Heart left ventricle (tissue), 16 donors: ENCODE results near the gene TMEM100. TPM values are rescaled to one million over a fixed set of nuclear protein-coding genes. Genes with fewer than 3 reads are reported as not detected.

Source experiments
- ATAC-seq, 4 donors: fragments of 200-7000 bp; cut with Tn5 transposase; one replicate each; pipeline ENCODE4 v1.9.1; 2020 to 2022; ENCODE audit warnings: moderate library complexity in 4 of 4, mild to moderate bottlenecking in 3 of 4, moderate number of reproducible peaks in 1 of 4
- DNase-seq, 5 donors: peaks; one replicate each; pipeline ENCODE4 v3.0.0-alpha.2; 2020
- H3K27ac ChIP-seq, 12 donors: fragments of 200-600 bp; sonication (generic) in 4 of 12; one replicate each; pipeline versions ENCODE4 v1.5.0 to v1.8.0; 2016 to 2022; ENCODE audit warnings: mild to moderate bottlenecking in 2 of 12
- H3K27me3 ChIP-seq, 9 donors: fragments of 200-600 bp; sonication (generic) in 2 of 9; one replicate each; pipeline versions ENCODE4 v1.5.1 to v1.8.0; 2016 to 2022; ENCODE audit warnings: mild to moderate bottlenecking in 3 of 9
- H3K36me3 ChIP-seq, 9 donors: fragments of 200-600 bp; sonication (generic) in 2 of 9; one replicate each; pipeline versions ENCODE4 v1.5.0 to v1.8.0; 2018 to 2022; ENCODE audit warnings: mild to moderate bottlenecking in 2 of 9
- H3K4me1 ChIP-seq, 12 donors: fragments of 200-600 bp; sonication (generic) in 4 of 12; one replicate each; pipeline versions ENCODE4 v1.5.0 to v1.8.0; 2016 to 2022; ENCODE audit warnings: mild to moderate bottlenecking in 3 of 12
- H3K4me3 ChIP-seq, 12 donors: fragments of 200-600 bp; sonication (generic) in 4 of 12; one replicate each; pipeline versions ENCODE4 v1.5.0 to v1.8.0; 2017 to 2022; ENCODE audit warnings: mild to moderate bottlenecking in 9 of 12, moderate library complexity in 4 of 12
- H3K9me3 ChIP-seq, 12 donors: fragments of 200-600 bp; sonication (generic) in 4 of 12; one replicate each; pipeline versions ENCODE4 v1.5.0 to v1.8.0; 2016 to 2022; ENCODE audit warnings: mild to moderate bottlenecking in 1 of 12
- POLR2A ChIP-seq, 2 donors: fragments of 450-650 bp; IDR thresholded peaks; one replicate each; pipeline ENCODE4 v1.6.1; 2017; ENCODE audit warnings: antibody characterized with exemption in 2 of 2, mild to moderate bottlenecking in 2 of 2, moderate library complexity in 2 of 2
- WGBS, 4 donors: extraction: QIAGEN DNeasy Blood & Tissue Kit in 2 of 4; methylation state at CpG; one replicate each; pipeline versions ENCODE4 v1.1.5 to v1.1.7; 2013 to 2018; 5-methylcytosine and 5-hydroxymethylcytosine counted together
- intact Hi-C, 10 donors: fragments of 100-400 bp; cut with DNase I; formaldehyde crosslinking; loops; one replicate each; pipeline versions ENCODE4 v1.11.1 to v1.14.2; 2022
- polyA plus RNA-seq, 2 donors: library from polyadenylated mRNA; stranded (reverse); fragments of 200-250 nt; gene quantifications; one replicate each; pipeline ENCODE4 v1.2.3, GENCODE V29; 2013
- total RNA-seq, 9 donors: library from RNA; depleted of rRNA in 2 of 9; stranded (reverse); fragments of >200 nt in 2 of 9; fragmentation: NEBNext Ultra II Directional in 3 of 9; extraction: Animal tissue kit (Norgen Biotek cat#: 25700) in 3 of 9; gene quantifications; one replicate each; pipeline versions ENCODE4 v1.1.0 to v1.2.4, GENCODE V29; 2016 to 2023
- TF ChIP-seq, protein P1 (sequence below), 12 donors: fragments of 200-600 bp; sonication (generic) in 4 of 12; IDR thresholded peaks; one replicate each; pipeline versions ENCODE4 v1.5.0 to v1.8.0; 2018 to 2022; ENCODE audit warnings: antibody characterized with exemption in 12 of 12, mild to moderate bottlenecking in 5 of 12
- donor health status: ischemic (EF 13 %, LVEDD 7.1; RV severe dilation, severe dysfunction).
- donor health status: healthy with polysubstance abuse.
- donor health status: DM: no; HTN: yes; CAD: no.
- donor health status: DM: no; HTN: no; CAD: no.
- donor health status: ischemic (EF 25% LVEDD 6.9; RV normal size, moderate dysfunction).
- donor health status: ischemic (EF 25% LVEDD 5.7; RV mildly dilated, moderate dysfunction).
- donor health status: healthy.
- donor health status: DM: yes; HTN: yes; CAD: no.
- donor health status: ischemic (EF 35%, LVEDD 5.7; RV mildly dilated, moderate dysfunction).
- donor health status: nonischemic (EF 11% LVEDD 7.7; RV severe dilation, severe dysfunction).
- donor health status: DM: yes; HTN: yes; CAD: no.
- donor health status: PGD.
- donor health status: ischemic (EF 29% LVEDD 5.4; RV normal size, mild dysfunction).
- donor health status: nonischemic (EF 23%, LVEDD 6.1; RV moderate dilation, normal function).

TMEM100 gene
- total and polyA plus RNA-seq, 11 donors: 2.3 to 9.3 (median 5.3) TPM

DNA sequence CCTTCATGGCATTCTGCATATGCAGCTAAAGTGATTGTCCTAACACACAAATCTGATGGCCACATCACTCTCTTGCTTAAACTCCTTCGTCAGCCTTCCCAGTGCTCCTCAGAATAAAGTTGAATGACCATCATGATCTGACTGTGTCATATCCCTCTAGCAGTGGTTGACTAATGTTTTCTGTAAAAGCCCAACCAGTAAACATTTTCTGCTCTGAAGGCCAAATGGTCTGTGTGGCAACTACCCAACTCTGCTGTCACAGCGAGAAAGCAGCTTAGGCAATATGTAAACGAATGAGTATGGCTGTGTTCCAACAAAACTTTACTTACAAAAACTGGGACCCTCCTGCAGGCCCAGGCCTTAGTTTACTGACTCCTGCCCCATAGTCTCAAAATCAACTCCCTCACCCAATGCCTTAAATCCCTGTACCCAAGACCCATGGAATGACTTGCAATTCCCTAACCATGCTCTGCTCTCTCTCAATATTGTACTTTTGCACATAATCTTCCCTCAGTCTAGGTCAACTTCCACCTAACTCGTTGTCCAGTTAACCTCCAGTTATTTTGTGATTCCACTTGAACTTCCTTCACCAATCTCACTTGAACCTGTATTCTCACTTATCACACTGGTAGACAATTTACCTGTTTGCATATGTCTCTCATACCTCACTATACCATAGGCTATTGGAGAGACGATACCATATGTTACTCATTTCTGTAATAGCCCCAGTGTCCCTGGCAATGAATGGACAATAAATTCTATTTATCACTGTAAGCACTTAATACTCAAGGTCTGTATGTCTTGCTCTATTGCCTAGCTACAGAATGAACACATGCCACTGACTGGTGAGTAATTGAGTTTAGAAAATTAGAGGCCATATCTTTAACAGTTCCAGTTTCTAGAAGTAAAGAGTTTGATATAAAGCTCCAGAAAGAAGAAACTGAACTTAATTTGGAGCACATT, 29.1 kb downstream of the TMEM100 start:
- peak in 1 of 5 donors; percentile 35 for DNase-seq
- H3K36me3 ChIP-seq: no peaks in the 10 kb centered on the region
- H3K27me3 ChIP-seq: peaks cover 0 to 5% (median 0%) of the 10 kb centered on the region in 9 donors
- peak in 3 of 4 donors; percentile 9 to 69 (median 54) for ATAC-seq
- peaks cover 0 to 13% (median 0%) of the 10 kb centered on the region in 12 donors for H3K4me1 ChIP-seq
- H3K9me3 ChIP-seq: no peaks in the 10 kb centered on the region
- H3K27ac ChIP-seq: peak overlapping the region in 1 of 12 donors; percentile 68
- TF ChIP-seq, protein P1, sequence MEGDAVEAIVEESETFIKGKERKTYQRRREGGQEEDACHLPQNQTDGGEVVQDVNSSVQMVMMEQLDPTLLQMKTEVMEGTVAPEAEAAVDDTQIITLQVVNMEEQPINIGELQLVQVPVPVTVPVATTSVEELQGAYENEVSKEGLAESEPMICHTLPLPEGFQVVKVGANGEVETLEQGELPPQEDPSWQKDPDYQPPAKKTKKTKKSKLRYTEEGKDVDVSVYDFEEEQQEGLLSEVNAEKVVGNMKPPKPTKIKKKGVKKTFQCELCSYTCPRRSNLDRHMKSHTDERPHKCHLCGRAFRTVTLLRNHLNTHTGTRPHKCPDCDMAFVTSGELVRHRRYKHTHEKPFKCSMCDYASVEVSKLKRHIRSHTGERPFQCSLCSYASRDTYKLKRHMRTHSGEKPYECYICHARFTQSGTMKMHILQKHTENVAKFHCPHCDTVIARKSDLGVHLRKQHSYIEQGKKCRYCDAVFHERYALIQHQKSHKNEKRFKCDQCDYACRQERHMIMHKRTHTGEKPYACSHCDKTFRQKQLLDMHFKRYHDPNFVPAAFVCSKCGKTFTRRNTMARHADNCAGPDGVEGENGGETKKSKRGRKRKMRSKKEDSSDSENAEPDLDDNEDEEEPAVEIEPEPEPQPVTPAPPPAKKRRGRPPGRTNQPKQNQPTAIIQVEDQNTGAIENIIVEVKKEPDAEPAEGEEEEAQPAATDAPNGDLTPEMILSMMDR (IDR thresholded peaks at IDR 0.05): no peak
- no peak for TF ChIP-seq POLR2A (IDR thresholded peaks at IDR 0.05)
- H3K4me3 ChIP-seq: no peak overlapping the region
- intact Hi-C loops: no loop called here
- 68 to 77% (median 73%) methylated on average over 5 of the region's 5 CpGs for WGBS, 4 donors

DNA sequence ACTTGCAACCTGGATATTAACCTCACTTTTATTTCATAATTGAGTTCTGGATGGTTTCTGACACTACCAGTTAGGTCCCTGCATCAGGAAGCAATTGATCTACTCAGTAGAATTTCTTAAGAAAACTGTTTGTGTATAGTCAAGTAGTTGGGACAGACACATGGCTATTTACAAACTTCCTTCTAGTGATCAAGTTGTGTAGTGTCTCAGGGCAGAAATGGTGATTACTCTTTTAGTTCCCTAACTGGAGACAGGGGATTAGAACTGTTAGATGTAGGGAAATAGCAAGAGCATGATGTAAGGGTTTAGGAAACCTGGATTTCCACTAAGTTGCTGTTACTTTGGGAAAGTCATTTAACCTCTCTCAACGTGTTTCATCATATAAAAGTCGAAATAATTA, 30.4 kb downstream of the TMEM100 start:
- Histone ChIP-seq H3K27ac (peak overlapping the region in 1 of 12 donors; percentile 68), H3K27me3 (peaks cover 0 to 5% (median 0%) of the 10 kb centered on the region in 9 donors), H3K36me3 (no peaks in the 10 kb centered on the region), H3K4me1 (peaks cover 0 to 13% (median 0%) of the 10 kb centered on the region in 12 donors), H3K4me3 (no peak overlapping the region), H3K9me3 (no peaks in the 10 kb centered on the region)
- intact Hi-C loops: no loop called here
- 70 to 82% (median 76%) methylated on average over 2 of the region's 2 CpGs for WGBS, 4 donors
- TF ChIP-seq POLR2A (IDR thresholded peaks at IDR 0.05): no peak
- TF ChIP-seq, protein P1 (IDR thresholded peaks at IDR 0.05): no peak
- ATAC-seq: no peak
- no peak for DNase-seq

DNA sequence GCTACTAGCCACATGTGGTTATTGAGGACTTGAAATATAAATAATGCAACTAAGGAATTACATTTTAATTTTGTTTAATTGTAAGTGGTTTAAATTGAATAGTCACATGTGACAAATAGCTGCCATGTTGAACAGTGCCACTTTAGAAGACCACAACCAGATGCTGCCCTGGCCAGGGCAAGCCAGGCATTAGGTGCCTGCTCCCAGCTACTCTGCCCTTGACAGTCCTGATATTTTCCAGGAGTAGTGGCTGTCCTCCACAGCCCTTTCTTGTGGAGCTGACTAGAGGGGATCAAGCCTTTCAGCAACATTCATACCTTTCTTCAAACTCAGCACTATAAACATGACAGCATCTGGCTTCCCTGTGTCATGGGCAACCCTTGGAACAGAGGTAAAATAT, 31.0 kb downstream of the TMEM100 start:
- Histone ChIP-seq H3K9me3 (no peaks in the 10 kb centered on the region), H3K27me3 (peaks cover 0 to 5% (median 0%) of the 10 kb centered on the region in 9 donors), H3K36me3 (no peaks in the 10 kb centered on the region), H3K4me1 (peaks cover 0 to 13% (median 0%) of the 10 kb centered on the region in 12 donors), H3K27ac (no peak overlapping the region), H3K4me3 (no peak overlapping the region)
- no peak for ATAC-seq
- no peak for DNase-seq
- TF ChIP-seq, protein P1 (IDR thresholded peaks at IDR 0.05): no peak
- TF ChIP-seq POLR2A (IDR thresholded peaks at IDR 0.05): no peak
- intact Hi-C loops: no loop called here

DNA sequence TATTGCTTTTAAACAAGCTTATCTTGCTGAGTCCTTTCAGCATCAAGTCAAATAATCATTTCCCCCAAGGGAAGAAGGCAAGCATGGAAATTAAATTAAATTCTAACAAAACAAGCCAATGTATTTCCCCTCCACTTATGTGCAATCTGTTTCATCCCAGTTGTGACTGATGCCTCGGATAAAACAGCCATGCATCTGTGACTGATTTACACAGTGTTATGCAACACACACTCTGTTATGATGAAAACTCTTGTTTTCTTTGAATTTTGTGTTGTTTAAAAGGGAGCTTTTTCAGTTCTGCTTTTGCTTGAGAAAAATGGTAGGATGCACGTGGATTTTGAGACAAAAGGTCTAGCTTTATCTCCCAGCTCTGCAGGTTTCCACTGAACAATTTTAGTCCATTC, 32.6 kb downstream of the TMEM100 start:
- Histone ChIP-seq H3K4me1 (peaks cover 0 to 13% (median 0%) of the 10 kb centered on the region in 12 donors), H3K4me3 (no peak overlapping the region), H3K9me3 (no peaks in the 10 kb centered on the region), H3K36me3 (no peaks in the 10 kb centered on the region), H3K27ac (no peak overlapping the region), H3K27me3 (no peaks in the 10 kb centered on the region)
- ATAC-seq: no peak
- WGBS, 4 donors: 43 to 62% (median 60%) methylated on average over 2 of the region's 2 CpGs
- TF ChIP-seq, protein P1 (IDR thresholded peaks at IDR 0.05): no peak
- TF ChIP-seq POLR2A (IDR thresholded peaks at IDR 0.05): no peak
- intact Hi-C loops: no loop called here
- DNase-seq: no peak
